Stimulated activated CD4-positive, alpha-beta T cell treated with anti-CD3 and anti-CD28 coated beads, TNF-alpha, amount 100 ng/mL, for 48 hours (primary cell): Measurements from ENCODE around the gene TRPM1.

Source experiments
- DNase-seq, 3 donors: peaks; one replicate each; pipeline ENCODE4 v3.0.0-alpha.2; 2020; ENCODE audit warnings: low read depth in 3 of 3

Gene TRPM1

DNA sequence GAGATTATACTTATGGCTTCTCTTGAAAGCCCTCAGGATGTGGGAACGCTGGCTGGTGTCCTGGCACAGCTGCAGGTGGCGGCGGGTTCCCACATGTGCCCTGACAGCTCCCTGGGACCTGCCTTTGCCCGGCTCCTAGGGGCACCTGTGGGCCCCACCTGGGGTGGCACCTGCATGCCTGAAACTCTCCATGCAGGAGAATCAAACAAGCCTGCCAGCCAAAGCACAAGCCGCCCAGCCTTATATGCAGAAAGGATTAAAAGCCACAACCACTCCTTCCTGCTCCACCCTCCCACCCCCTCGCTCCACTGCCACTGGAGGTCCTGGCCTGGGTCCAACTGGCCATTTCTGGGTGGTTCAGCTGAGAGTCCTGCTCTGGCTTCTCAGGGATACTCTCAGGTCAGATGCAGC, 18.1 kb downstream of the TRPM1 start:
- DNase-seq = no peak

GRCh38 chr15:31082771-31083369, 18.7 kb downstream of the TRPM1 start:
- DNase-seq = no peak

- DNase-seq = no peak
Measured at GRCh38 chr15:31081588-31082250, 19.8 kb downstream of the TRPM1 start.

DNA sequence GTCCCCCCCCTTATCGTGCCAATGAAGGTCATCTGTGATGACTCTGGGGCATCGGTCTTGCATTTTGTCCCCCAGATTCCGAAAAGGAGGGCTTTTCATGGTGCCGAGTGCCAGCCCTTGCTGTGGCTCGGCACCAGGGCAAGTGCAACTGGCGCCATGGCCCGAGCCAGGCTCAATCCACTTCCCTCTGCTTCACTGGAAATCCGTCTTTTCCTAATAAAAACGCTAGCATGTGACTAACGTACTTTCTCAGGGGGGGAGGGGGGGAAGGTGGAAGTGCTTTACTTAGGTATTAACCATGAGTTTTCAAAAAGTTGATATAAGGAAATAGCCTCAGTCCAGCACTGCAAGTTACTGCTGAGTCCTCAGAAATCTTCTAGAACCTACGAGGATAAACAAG, 20.5 kb downstream of the TRPM1 start:
- DNase-seq = no peak

- peak in 2 of 3 donors; percentile 12 to 21 for DNase-seq
Measured at GRCh38 chr15:31080591-31081014, 20.9 kb downstream of the TRPM1 start.

- DNase-seq = no peak
Measured at GRCh38 chr15:31079519-31079918, 22.0 kb downstream of the TRPM1 start.

DNA sequence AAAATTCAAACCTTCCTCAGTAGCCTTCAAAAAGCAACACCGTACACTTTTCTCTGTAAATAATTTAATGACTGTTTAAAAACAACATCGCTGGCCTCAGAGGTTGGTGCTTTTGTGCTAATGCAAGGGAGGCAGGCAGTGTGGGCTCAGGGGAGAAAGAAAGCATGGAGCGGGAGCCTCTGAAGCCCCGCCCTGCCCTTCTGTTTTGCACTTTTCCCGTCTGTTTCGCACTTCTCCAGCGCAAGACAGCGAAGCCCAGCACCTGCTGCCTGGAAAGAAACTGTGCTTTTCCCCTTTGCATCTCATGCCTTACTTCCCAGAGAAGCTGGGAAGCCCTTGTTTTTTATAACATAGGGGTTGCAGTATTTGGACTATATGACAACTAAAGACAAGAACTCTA, 23.1 kb downstream of the TRPM1 start:
- DNase-seq = no peak

- no peak for DNase-seq
Measured at GRCh38 chr15:31077941-31078340, 23.6 kb downstream of the TRPM1 start.

GRCh38 chr15:31077181-31077580, 24.3 kb downstream of the TRPM1 start:
- DNase-seq = no peak

- DNase-seq = no peak
Measured at GRCh38 chr15:31074321-31074720, 27.2 kb downstream of the TRPM1 start.

GRCh38 chr15:31070867-31071266, 30.7 kb downstream of the TRPM1 start:
- no peak for DNase-seq

DNA sequence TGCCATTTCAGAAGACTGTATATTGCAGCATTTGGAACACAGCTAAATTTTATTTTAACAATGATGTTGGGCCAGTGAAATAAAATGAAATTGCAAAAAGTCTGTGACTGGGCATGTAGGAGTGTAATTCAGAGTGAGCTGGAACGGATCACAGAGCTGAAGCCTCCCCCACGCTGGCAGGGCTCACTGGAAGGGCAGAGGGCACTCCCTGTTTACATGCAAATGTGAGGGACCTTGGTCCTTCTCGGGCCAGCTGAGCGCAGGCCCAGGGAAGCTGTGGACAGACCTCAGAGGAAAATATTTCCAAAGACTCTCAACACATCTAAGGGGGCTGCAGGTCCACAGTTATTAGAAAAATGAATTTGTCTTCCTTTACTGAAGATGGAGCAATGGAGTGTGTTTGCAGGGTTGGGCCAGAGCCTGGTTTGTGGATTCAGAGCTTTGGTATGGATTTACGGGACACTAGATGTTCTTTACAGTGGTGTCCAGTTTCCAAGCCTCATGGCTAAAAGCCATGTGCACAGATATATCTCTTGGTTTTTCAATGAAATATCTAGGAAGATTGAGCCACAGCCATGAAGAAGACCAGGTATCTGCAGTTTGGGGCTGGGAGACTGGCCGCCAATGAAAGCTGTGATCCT, 32.0 kb downstream of the TRPM1 start:
- DNase-seq = no peak

GRCh38 chr15:31067890-31068603, 33.5 kb downstream of the TRPM1 start:
- DNase-seq = no peak

GRCh38 chr15:31065824-31066223, 35.7 kb downstream of the TRPM1 start:
- DNase-seq = no peak

- no peak for DNase-seq
Measured at GRCh38 chr15:31062911-31063310, 38.6 kb downstream of the TRPM1 start.

- no peak for DNase-seq
Measured at GRCh38 chr15:31062310-31062847, 39.1 kb downstream of the TRPM1 start.

DNA sequence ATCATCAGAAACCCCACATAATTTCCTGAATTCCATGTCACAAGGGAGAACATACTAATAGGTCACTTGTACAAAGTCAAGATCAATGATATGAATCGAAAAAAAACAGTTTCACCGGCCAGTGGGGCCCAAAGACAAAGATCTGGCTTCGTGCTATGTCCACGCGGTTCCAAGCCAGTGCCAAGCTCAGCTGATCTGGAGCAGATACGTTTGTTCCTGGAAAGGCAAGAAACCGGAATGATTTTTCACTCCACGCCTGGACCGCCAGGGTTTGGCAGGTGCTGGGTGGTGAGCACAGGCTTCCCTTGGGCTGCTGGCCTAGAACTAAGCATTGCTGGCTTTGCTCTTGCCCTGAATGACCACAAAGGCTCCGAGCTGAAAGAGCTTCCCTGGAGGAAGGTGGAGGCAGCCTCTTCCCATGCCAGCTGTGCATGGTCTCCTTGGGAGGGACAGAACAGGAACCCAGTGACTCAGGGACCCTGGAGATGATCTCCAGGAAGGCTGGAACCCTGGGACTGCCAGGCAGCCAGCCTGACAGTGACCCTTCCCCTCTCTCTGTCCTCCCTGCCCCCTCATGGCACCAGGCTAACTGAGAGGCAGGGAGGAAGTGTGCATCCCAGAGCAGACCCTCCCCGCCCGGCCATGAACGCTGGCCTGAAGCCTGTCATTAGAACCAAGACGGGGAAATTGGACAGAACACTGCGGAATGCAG, 40.9 kb downstream of the TRPM1 start:
- no peak for DNase-seq

DNA sequence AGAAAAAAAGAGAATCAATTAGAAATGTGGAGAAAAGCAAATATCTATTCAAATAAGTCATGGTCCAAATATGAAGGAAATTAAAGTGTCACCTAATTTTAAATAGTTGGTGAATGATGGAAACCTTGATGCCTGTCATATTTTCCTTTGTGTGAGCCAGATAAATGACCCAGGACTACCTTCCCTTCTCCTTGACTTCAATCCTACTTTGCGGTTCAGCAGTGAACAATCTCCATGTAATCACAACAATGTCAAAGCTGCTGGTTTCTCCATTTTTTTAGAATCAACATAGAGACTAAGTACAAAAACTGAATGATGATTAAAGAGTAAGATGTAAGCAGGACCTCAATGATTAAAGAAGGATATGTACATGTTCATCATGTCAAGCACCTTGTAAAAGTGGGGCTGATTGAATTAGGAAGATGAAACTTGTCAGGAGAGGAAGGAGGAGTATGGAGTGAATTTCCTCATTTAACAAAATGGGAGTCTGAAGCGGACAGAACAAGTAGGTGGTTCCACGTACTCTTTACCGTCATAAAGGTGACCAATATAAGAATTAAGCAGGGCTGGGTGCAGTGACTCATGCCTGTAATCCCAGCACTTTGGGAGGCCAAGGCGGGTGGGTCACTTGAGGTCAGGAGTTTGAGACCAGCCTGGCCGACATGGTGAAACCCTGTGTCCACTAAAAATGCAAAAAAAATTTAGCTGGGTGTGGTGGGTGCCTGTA, 43.1 kb downstream of the TRPM1 start:
- no peak for DNase-seq

GRCh38 chr15:31051496-31052080, 49.9 kb downstream of the TRPM1 start:
- DNase-seq = no peak

DNA sequence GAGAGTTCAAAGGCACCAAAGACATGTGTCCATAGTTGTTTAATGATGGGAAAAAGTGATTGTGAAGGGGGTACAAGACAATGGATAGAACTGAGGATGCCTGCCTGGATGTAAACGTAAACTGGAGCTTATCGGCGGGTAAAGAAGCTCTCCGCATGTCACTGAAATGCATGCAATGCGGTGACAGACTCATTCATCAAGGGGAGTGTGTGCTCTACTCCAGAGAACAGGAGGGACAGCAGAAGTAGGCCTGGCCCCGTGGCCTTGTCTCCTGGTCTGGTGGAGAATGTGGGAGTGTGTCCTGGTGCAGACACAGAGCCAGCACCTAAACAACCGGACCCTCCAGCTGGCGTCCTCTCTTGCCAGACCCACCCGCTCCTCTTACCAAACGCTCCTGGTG, 50.6 kb downstream of the TRPM1 start:
- no peak for DNase-seq
